A549 (cell line): ENCODE results near the gene PODNL1. TPM values are rescaled to one million over a fixed set of nuclear protein-coding genes. Genes with fewer than 3 reads are reported as not detected.

Experiments
- ATAC-seq, 2 experiments: fragments of 200-7000 bp in 1 of 2; fragments of >200 bp in 1 of 2; cut with Nextera tagmentation in 1 of 2; cut with Tn5 transposase in 1 of 2; 3 replicates each; pipeline versions ENCODE4 v1.8.0 to v1.9.1; 2018 to 2020; ENCODE audit warnings: mild to moderate bottlenecking in 1 of 2, moderate library complexity in 1 of 2
- CTCF ChIA-PET: fragments of 300-600 bp; sonication (Branson Sonifier 250); formaldehyde crosslinking; extraction: SDS; loops from one replicate; lab custom pipeline; 2021; ENCODE audit warnings: antibody characterized with exemption, inconsistent platforms; lab: Yijun Ruan, JAX
- POLR2A ChIA-PET: fragments of 350-600 bp; formaldehyde crosslinking; extraction: SDS; loops from one replicate; lab custom pipeline; 2021; ENCODE audit warnings: antibody characterized with exemption, inconsistent platforms; lab: Yijun Ruan, JAX
- DNase-seq, 2 experiments: peaks; one replicate each; pipeline versions ENCODE4 v3.0.0 to v3.0.0-alpha.2; 2011 to 2016; ENCODE audit warnings: low read depth in 1 of 2, low spot score in 1 of 2
- FAIRE-seq: peaks from 2 replicates; lab custom pipeline; 2011; peaks lifted over from hg19 to GRCh38; lab: Jason Lieb, UNC
- H3K27ac ChIP-seq, 2 experiments: fragments of >200 bp; sonication (Bioruptor Twin); formaldehyde crosslinking; 3 replicates each; pipeline ENCODE4 v1.5.1; 2016 to 2017
- H3K4me1 ChIP-seq: fragments of >200 bp; sonication (Bioruptor Twin); formaldehyde crosslinking; 3 replicates; pipeline ENCODE4 v1.6.1; 2016
- H3K4me2 ChIP-seq: fragments of >200 bp; sonication (Bioruptor Twin); formaldehyde crosslinking; 3 replicates; pipeline ENCODE4 v1.6.1; 2016
- H3K4me3 ChIP-seq: fragments of >200 bp; sonication (Bioruptor Twin); formaldehyde crosslinking; 3 replicates; pipeline ENCODE4 v1.5.1; 2016
- H3K9me3 ChIP-seq: fragments of >200 bp; sonication (Bioruptor Twin); formaldehyde crosslinking; 3 replicates; pipeline ENCODE4 v1.6.1; 2016
- BCL3 ChIP-seq: fragments of >200 bp; sonication (Bioruptor Twin); formaldehyde crosslinking; IDR thresholded peaks from 3 replicates; pipeline ENCODE4 v1.6.1; 2016
- E2F6 ChIP-seq: IDR thresholded peaks from 2 replicates; pipeline ENCODE4 v1.6.1; 2012; ENCODE audit warnings: low read depth, borderline replicate concordance
- EHMT2 ChIP-seq: fragments of 200-600 bp; sonication (generic); IDR thresholded peaks from 2 replicates; pipeline ENCODE4 v1.6.1; 2016; ENCODE audit warnings: antibody characterized with exemption, low read depth, mild to moderate bottlenecking, moderate library complexity
- FOXS1 ChIP-seq: fragments of 250-450 bp; sonication (Bioruptor Pico); IDR thresholded peaks from 2 replicates; pipeline ENCODE4 v1.5.0; 2020; ENCODE audit warnings: mild to moderate bottlenecking, moderate library complexity
- HOXB13 ChIP-seq: fragments of 250-450 bp; sonication (Bioruptor Pico); IDR thresholded peaks from 2 replicates; pipeline ENCODE4 v1.5.0; 2020; ENCODE audit warnings: low read depth, mild to moderate bottlenecking, moderate library complexity
- HOXB5 ChIP-seq: fragments of 250-450 bp; sonication (Bioruptor Pico); IDR thresholded peaks from 2 replicates; pipeline ENCODE4 v1.5.0; 2020; ENCODE audit warnings: mild to moderate bottlenecking, moderate library complexity
- JUNB ChIP-seq: fragments of >200 bp; sonication (Bioruptor Twin); formaldehyde crosslinking; IDR thresholded peaks from 2 replicates; pipeline ENCODE4 v1.6.1; 2016
- KDM5A ChIP-seq: fragments of 200-600 bp; sonication (generic); IDR thresholded peaks from 2 replicates; pipeline ENCODE4 v1.6.1; 2016; ENCODE audit warnings: antibody characterized with exemption, mild to moderate bottlenecking
- NFE2L2 ChIP-seq: fragments of 150-350 bp; conservative IDR thresholded peaks from 2 replicates; pipeline ENCODE4 v1.6.1; 2014; ENCODE audit warnings: low read length
- NR3C1 ChIP-seq: fragments of >200 bp; sonication (Bioruptor Twin); formaldehyde crosslinking; IDR thresholded peaks from 3 replicates; pipeline ENCODE4 v1.6.1; 2017
- PHF8 ChIP-seq: fragments of 200-600 bp; sonication (generic); IDR thresholded peaks from 2 replicates; pipeline ENCODE4 v1.6.1; 2016; ENCODE audit warnings: low read depth, mild to moderate bottlenecking, antibody characterized with exemption, moderate library complexity, borderline replicate concordance
- POLR2A ChIP-seq: IDR thresholded peaks from 2 replicates; pipeline ENCODE4 v1.6.1; 2012; ENCODE audit warnings: mild to moderate bottlenecking, low read length
- RFX5 ChIP-seq: fragments of 450-650 bp; IDR thresholded peaks from 2 replicates; pipeline ENCODE4 v1.7.1; 2014; ENCODE audit warnings: antibody characterized with exemption, mild to moderate bottlenecking, moderate library complexity
- TP53 ChIP-seq: fragments of 250-450 bp; sonication (Bioruptor Pico); IDR thresholded peaks from 2 replicates; pipeline ENCODE4 v1.5.0; 2021; ENCODE audit warnings: mild to moderate bottlenecking, moderate library complexity
- WGBS: methylation state at CpG from one replicate; pipeline ENCODE4 v1.1.6; 2017; ENCODE audit errors: missing lambda C conversion rate; 5-methylcytosine and 5-hydroxymethylcytosine counted together
- polyA plus RNA-seq, 4 experiments: library from polyadenylated mRNA; depleted of rRNA in 3 of 4; stranded (reverse); fragments of >200 nt; fragmentation: RNase III in 1 of 4; extraction: RNeasy Plus Mini Kit Qiagen cat#74134 plus additional on column Dnase treatment in 1 of 4; gene quantifications; 2 replicates in 3 of 4; 3 replicates in 1 of 4; pipeline ENCODE4 v1.2.3, GENCODE V29; 2011 to 2017
- TF ChIP-seq, protein P1 (sequence below): fragments of >200 bp; sonication (Bioruptor Twin); formaldehyde crosslinking; IDR thresholded peaks from 2 replicates; pipeline ENCODE4 v1.6.1; 2016
- TF ChIP-seq, protein P2 (sequence below): fragments of 200-600 bp; sonication (generic); IDR thresholded peaks from 2 replicates; pipeline ENCODE4 v1.6.1; 2016; ENCODE audit warnings: antibody characterized with exemption, mild to moderate bottlenecking, moderate library complexity
- TF ChIP-seq, protein P3 (sequence below): fragments of 150-350 bp; IDR thresholded peaks from 2 replicates; pipeline ENCODE4 v1.6.1; 2014; ENCODE audit warnings: low read depth, mild to moderate bottlenecking, low read length
- TF ChIP-seq, protein P4 (sequence below): fragments of 250-450 bp; sonication (Bioruptor Pico); IDR thresholded peaks from 2 replicates; pipeline ENCODE4 v1.5.0; 2021; ENCODE audit warnings: mild to moderate bottlenecking, moderate library complexity, borderline replicate concordance

Gene PODNL1
- polyA plus RNA-seq, 2 of the 4 experiments (the other 2 are of a cell fraction): 0.79 to 1.3 TPM

DNA sequence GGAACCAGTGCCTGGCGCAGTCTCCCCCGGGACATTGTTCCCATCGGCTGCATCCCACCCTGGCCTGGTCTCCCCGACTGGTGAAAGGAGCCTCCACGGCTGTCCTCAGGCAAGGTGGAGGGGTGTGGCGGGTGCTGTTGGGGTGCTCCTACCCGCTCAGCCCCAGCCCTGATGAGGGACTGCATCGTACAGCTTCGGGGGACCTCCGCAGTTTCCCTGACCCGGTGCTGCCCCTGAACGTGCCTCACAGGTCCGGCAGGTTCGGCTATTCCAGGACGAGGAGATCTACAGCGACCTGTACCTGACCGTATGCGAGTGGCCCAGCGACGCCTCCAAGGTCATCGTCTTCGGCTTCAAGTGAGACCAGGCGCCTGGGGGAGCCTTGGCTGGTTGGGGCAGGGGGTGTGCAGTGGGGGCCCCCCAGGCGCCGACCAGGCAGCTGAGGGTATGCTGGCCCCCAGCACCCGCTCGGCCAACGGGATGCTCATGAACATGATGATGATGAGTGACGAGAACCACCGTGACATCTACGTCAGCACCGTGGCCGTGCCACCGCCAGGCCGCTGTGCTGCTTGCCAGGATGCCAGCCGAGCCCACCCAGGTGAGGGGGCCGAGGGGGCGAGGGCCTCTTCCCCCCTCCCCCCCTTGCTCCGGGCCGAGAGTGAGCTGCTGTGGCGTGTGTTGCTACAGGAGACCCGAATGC, 17.6 kb upstream of the PODNL1 start:
- DNase-seq (no peak), FAIRE-seq (no peak), ATAC-seq (no peak)
- H3K4me3 ChIP-seq: no peak overlapping the region
- CTCF ChIA-PET: interaction anchor here (0.6 to 0.8 kb wide), 2 partner anchors 59 to 76 kb away, joined by 3 read pairs; partner anchors contain the start of gene IL27RA
- WGBS: 91% methylated on average over 7 of the region's 42 CpGs
- H3K27ac ChIP-seq: no peak overlapping the region
- H3K9me3 ChIP-seq: no peaks in the 10 kb centered on the region
- no peak overlapping the region for H3K4me2 ChIP-seq
- H3K4me1 ChIP-seq: peaks cover 8% of the 10 kb centered on the region; the same call in 1 of the 3 replicates
- TF ChIP-seq HOXB5 (CRISPR knock-in tag): no peak
- no peak for TF ChIP-seq KDM5A
- no peak for TF ChIP-seq JUNB
- TF ChIP-seq POLR2A: no peak
- TF ChIP-seq TP53: no peak
- TF ChIP-seq RFX5: no peak
- TF ChIP-seq E2F6: no peak
- no peak for TF ChIP-seq NFE2L2
- TF ChIP-seq, protein P1, sequence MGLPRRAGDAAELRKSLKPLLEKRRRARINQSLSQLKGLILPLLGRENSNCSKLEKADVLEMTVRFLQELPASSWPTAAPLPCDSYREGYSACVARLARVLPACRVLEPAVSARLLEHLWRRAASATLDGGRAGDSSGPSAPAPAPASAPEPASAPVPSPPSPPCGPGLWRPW: no peak
- no peak for TF ChIP-seq PHF8
- no peak for TF ChIP-seq BCL3
- no peak for TF ChIP-seq FOXS1
- no peak for TF ChIP-seq NR3C1
- TF ChIP-seq, protein P2, sequence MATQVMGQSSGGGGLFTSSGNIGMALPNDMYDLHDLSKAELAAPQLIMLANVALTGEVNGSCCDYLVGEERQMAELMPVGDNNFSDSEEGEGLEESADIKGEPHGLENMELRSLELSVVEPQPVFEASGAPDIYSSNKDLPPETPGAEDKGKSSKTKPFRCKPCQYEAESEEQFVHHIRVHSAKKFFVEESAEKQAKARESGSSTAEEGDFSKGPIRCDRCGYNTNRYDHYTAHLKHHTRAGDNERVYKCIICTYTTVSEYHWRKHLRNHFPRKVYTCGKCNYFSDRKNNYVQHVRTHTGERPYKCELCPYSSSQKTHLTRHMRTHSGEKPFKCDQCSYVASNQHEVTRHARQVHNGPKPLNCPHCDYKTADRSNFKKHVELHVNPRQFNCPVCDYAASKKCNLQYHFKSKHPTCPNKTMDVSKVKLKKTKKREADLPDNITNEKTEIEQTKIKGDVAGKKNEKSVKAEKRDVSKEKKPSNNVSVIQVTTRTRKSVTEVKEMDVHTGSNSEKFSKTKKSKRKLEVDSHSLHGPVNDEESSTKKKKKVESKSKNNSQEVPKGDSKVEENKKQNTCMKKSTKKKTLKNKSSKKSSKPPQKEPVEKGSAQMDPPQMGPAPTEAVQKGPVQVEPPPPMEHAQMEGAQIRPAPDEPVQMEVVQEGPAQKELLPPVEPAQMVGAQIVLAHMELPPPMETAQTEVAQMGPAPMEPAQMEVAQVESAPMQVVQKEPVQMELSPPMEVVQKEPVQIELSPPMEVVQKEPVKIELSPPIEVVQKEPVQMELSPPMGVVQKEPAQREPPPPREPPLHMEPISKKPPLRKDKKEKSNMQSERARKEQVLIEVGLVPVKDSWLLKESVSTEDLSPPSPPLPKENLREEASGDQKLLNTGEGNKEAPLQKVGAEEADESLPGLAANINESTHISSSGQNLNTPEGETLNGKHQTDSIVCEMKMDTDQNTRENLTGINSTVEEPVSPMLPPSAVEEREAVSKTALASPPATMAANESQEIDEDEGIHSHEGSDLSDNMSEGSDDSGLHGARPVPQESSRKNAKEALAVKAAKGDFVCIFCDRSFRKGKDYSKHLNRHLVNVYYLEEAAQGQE: no peak
- no peak for TF ChIP-seq HOXB13
- TF ChIP-seq, protein P3, sequence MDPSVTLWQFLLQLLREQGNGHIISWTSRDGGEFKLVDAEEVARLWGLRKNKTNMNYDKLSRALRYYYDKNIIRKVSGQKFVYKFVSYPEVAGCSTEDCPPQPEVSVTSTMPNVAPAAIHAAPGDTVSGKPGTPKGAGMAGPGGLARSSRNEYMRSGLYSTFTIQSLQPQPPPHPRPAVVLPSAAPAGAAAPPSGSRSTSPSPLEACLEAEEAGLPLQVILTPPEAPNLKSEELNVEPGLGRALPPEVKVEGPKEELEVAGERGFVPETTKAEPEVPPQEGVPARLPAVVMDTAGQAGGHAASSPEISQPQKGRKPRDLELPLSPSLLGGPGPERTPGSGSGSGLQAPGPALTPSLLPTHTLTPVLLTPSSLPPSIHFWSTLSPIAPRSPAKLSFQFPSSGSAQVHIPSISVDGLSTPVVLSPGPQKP: no peak
- TF ChIP-seq EHMT2: no peak
- POLR2A ChIA-PET: no interaction called here

GRCh38 chr19:13954185-13954584, 16.0 kb upstream of the PODNL1 start:
- TF ChIP-seq, protein P2: no peak
- TF ChIP-seq, protein P4, sequence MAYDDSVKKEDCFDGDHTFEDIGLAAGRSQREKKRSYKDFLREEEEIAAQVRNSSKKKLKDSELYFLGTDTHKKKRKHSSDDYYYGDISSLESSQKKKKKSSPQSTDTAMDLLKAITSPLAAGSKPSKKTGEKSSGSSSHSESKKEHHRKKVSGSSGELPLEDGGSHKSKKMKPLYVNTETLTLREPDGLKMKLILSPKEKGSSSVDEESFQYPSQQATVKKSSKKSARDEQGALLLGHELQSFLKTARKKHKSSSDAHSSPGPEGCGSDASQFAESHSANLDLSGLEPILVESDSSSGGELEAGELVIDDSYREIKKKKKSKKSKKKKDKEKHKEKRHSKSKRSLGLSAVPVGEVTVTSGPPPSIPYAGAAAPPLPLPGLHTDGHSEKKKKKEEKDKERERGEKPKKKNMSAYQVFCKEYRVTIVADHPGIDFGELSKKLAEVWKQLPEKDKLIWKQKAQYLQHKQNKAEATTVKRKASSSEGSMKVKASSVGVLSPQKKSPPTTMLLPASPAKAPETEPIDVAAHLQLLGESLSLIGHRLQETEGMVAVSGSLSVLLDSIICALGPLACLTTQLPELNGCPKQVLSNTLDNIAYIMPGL (CRISPR knock-in tag): no peak
- DNase-seq: no peak
- Histone ChIP-seq H3K9me3 (no peaks in the 10 kb centered on the region), H3K27ac (no peak overlapping the region), H3K4me3 (no peak overlapping the region), H3K4me1 (peaks cover 8% of the 10 kb centered on the region; the same call in 1 of the 3 replicates), H3K4me2 (no peak overlapping the region)
- WGBS: 85% methylated on average over 11 of the region's 15 CpGs
- FAIRE-seq: no peak
- POLR2A ChIA-PET: no interaction called here
- CTCF ChIA-PET: interaction anchor here (1.4 to 2.3 kb wide), 2 partner anchors 65 to 118 kb away, joined by 3 to 6 read pairs; partner anchors contain the start of gene MISP3
- no peak for ATAC-seq
